ENCODE measurements around the gene GABRR2.
A peak's percentile ranks its signal among the peaks of the same experiment; 100 is the strongest.

GABRR2 gene

DNA sequence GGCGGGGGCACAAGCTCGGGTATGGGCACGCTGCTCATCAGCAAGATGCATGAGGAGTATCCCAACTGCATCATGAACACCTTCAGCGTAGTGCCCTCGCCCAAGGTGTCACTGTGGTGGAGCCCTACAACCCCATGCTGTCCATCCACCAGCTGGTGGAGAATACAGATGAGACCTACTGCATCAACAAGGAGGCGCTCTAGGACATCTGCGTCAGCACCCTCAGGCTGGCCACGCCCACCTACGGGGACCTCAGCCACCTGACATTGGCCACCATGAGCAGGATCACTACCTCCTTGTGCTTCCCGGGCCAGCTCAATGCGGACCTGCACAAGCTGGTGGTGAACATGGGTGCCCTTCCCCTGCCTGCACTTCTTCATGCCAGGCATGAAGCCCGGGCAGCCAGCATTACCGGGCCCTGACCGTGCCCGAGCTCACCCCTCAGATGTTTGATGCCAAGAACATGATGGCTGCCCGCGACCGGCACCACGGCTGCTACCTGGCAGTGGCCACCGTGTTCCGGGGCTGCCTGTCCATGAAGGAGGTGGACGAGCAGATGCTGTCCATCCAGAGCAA is 12.8 kb downstream of the GABRR2 start:
- Histone ChIP-seq H3K27ac (no peak overlapping the region), H3K27me3 (ENCODE audit: insufficient read depth, low read depth, severe bottlenecking) (no peaks in the 10 kb centered on the region), H3K36me3 (no peaks in the 10 kb centered on the region), H3K4me3 (ENCODE audit: low read depth, low read length) (no peak overlapping the region), H3K9me3 (ENCODE audit: severe bottlenecking) (no peaks in the 10 kb centered on the region)
- no peak for DNase-seq
- TF ChIP-seq, protein P1, sequence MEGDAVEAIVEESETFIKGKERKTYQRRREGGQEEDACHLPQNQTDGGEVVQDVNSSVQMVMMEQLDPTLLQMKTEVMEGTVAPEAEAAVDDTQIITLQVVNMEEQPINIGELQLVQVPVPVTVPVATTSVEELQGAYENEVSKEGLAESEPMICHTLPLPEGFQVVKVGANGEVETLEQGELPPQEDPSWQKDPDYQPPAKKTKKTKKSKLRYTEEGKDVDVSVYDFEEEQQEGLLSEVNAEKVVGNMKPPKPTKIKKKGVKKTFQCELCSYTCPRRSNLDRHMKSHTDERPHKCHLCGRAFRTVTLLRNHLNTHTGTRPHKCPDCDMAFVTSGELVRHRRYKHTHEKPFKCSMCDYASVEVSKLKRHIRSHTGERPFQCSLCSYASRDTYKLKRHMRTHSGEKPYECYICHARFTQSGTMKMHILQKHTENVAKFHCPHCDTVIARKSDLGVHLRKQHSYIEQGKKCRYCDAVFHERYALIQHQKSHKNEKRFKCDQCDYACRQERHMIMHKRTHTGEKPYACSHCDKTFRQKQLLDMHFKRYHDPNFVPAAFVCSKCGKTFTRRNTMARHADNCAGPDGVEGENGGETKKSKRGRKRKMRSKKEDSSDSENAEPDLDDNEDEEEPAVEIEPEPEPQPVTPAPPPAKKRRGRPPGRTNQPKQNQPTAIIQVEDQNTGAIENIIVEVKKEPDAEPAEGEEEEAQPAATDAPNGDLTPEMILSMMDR (IDR thresholded peaks at IDR 0.05; ENCODE audit: low read depth, low read length): no peak

DNA sequence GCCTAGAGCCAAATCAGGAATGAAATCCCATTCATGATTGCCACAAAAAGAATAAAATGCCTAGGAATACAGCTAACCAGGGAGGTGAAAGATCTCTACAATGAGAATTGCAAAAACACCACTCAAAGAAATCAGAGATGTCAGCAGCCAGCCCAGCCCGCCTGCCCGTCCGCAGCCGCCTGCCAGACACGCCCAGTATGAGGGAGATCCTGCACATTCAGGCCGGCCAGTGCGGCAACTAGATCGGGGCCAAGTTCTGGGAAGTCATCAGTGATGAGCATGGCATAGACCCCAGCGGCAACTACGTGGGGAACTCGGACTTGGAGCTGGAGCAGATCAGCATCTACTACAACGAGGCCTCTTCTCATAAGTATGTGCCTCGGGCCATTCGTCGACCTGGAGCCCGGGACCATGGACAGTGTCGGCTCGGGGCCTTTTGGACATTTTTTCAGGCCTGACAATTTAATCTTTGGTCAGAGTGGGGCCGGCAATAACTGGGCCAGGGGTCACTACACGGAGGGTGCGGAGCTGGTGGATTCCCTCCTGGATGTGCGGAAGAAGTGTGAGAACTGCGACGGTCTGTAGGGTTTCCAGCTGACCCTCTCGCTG is 13.4 kb downstream of the GABRR2 start:
- TF ChIP-seq, protein P1 (IDR thresholded peaks at IDR 0.05; ENCODE audit: low read depth, low read length): no peak
- Histone ChIP-seq H3K27ac (no peak overlapping the region), H3K4me3 (ENCODE audit: low read depth, low read length) (no peak overlapping the region), H3K27me3 (ENCODE audit: insufficient read depth, low read depth, severe bottlenecking) (no peaks in the 10 kb centered on the region), H3K9me3 (ENCODE audit: severe bottlenecking) (no peaks in the 10 kb centered on the region), H3K36me3 (no peaks in the 10 kb centered on the region)
- no peak for DNase-seq

DNA sequence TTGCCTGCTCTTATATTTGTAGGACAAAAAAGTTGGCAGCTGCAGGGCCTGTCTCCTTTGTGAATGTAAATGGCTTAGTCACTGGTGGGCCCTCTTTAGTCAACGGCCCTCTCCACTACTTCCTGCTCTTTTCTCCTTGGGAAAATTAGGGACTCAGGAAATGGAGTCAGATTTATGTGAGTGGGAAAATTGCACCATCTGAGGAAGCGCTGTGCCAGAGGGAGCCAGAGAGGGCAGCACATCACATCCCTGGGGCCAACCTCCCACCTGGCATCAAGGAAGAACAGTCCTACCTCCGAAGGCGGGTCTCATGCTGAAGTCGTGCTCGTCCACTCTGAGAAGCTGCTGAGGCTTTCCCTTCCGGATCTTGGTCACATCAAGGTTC is 15.6 kb downstream of the GABRR2 start:
- TF ChIP-seq, protein P1 (IDR thresholded peaks at IDR 0.05; ENCODE audit: low read depth, low read length): peak; percentile 66
- peak; percentile 45 for DNase-seq
- H3K4me3 ChIP-seq (ENCODE audit: low read depth, low read length): no peak overlapping the region
- no peak overlapping the region for H3K27ac ChIP-seq
- H3K36me3 ChIP-seq: no peaks in the 10 kb centered on the region
- no peaks in the 10 kb centered on the region for H3K27me3 ChIP-seq (ENCODE audit: insufficient read depth, low read depth, severe bottlenecking)
- H3K9me3 ChIP-seq (ENCODE audit: severe bottlenecking): no peaks in the 10 kb centered on the region

DNA sequence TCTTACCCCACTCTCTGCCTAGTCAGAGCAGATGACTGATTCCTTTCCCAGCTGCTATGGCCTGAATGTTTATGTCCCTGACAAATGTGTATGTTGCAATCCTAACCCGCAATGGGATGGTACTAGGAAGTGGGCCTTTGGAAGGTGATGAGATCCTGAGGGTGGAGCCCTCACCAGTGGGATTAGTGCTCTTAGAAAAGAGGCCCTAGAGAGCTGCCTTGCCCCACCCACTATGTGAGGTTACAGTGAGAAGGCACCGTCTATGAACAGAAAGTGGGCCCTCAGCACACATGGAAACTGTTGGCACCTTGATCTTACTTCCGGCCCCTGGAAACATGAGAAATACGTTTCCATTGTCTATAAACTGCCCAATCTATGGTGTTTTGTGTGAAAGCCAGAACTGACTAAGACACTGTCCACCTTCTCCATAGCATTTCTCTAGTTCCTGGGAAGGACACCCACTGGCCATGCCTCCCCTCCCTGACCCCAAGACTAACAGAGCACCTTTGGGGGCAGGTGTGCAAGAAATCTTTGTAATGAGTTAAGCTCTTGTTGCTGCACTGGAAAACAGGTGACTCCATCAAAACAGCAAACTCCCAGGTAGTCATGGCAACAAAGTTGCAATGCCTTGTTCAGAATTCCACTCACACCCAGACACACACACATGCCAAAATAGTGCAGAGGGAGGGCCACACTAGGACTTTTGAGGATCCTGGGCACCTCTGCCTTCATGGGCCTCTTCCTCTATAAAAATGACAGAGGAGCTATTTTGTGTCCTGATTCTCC is 16.2 kb downstream of the GABRR2 start:
- Histone ChIP-seq H3K27me3 (ENCODE audit: insufficient read depth, low read depth, severe bottlenecking) (no peaks in the 10 kb centered on the region), H3K9me3 (ENCODE audit: severe bottlenecking) (no peaks in the 10 kb centered on the region), H3K4me3 (ENCODE audit: low read depth, low read length) (no peak overlapping the region), H3K36me3 (no peaks in the 10 kb centered on the region), H3K27ac (peak overlapping the region; percentile 35)
- DNase-seq: peak; percentile 55
- TF ChIP-seq, protein P1 (IDR thresholded peaks at IDR 0.05; ENCODE audit: low read depth, low read length): no peak

DNA sequence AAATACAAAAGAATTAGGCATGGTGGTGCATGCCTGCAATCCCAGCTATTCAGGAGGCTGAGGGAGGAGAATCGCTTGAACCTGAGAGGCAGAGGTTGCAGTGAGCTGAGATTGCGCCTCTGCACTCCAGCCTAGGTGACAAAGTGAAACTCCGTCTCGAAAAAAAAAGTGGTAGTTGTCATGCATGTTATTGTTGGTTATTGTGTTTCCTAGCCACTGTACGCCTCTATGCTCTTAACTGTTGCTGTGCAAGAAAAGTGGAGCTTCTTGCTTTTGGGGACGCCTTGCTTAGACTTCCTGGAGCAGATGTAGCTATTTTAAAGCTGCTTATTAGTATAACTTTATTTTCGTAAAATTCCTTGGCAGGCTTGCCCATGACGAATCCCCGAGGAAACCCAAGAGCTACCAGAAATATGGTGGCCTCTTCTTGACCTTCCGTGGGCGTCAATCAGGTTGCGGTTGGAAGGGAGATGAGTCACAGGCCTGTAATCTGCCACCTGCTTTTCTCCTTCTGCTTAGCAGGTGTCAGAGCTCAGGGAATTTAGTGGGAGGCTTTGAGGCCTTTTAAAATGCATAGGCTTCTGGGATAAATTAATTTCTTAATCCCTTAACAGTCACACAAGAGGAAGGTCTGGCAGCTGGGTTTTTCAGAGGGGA is 17.3 kb downstream of the GABRR2 start:
- Histone ChIP-seq H3K36me3 (no peaks in the 10 kb centered on the region), H3K9me3 (ENCODE audit: severe bottlenecking) (no peaks in the 10 kb centered on the region), H3K4me3 (ENCODE audit: low read depth, low read length) (peak overlapping the region; percentile 4; the same call in 1 of the 2 replicates), H3K27me3 (ENCODE audit: insufficient read depth, low read depth, severe bottlenecking) (no peaks in the 10 kb centered on the region), H3K27ac (peak overlapping the region; percentile 57)
- peak; percentile 90 for DNase-seq
- TF ChIP-seq, protein P1 (IDR thresholded peaks at IDR 0.05; ENCODE audit: low read depth, low read length): no peak
